HepG2 (cell line): ENCODE results near the gene CCDC74B. TPM values are rescaled to one million over a fixed set of nuclear protein-coding genes. Genes with fewer than 3 reads are reported as not detected.
A peak's percentile ranks its signal among the peaks of the same experiment; 100 is the strongest.

Experiments used
- ATAC-seq: fragments of 200-7000 bp; cut with Tn5 transposase; 3 replicates; pipeline ENCODE4 v1.9.1; 2020; ENCODE audit warnings: mild to moderate bottlenecking, moderate library complexity
- BruUV-seq: library from RNA; stranded (reverse); fragments of 400-500 nt; replicated peaks from 2 replicates; lab custom pipeline; 2021; lab: Mats Ljungman, UMichigan
- CTCF ChIA-PET: fragments of 300-600 bp; formaldehyde crosslinking; extraction: SDS; loops from one replicate; lab custom pipeline; 2021; ENCODE audit warnings: low total read pairs, inconsistent platforms, low intra/inter-chr PET ratio; lab: Yijun Ruan, JAX
- POLR2A ChIA-PET: fragments of 350-600 bp; sonication (Branson Sonifier 250); formaldehyde crosslinking; loops from one replicate; lab custom pipeline; 2020; ENCODE audit warnings: antibody characterized with exemption, inconsistent platforms; lab: Yijun Ruan, JAX
- DNase-seq: peaks from one replicate; pipeline ENCODE4 v3.0.0-alpha.2; 2015; ENCODE audit warnings: low spot score
- FAIRE-seq: peaks from 3 replicates; lab custom pipeline; 2011; peaks lifted over from hg19 to GRCh38; lab: Jason Lieb, UNC
- H2AFZ ChIP-seq: one replicate; pipeline ENCODE4 v1.6.1; 2011; ENCODE audit warnings: low read length, inconsistent platforms
- H3K27ac ChIP-seq: fragments of 300-600 bp; 3 replicates; pipeline ENCODE4 v1.8.0; 2011; ENCODE audit warnings: mixed run types, mild to moderate bottlenecking, mixed read lengths, low read length, inconsistent platforms; ENCODE audit not compliant: insufficient read depth; ENCODE audit errors: extremely low read length
- H3K27me3 ChIP-seq, 2 experiments: fragments of 200-600 bp in 1 of 2; 2 replicates in 1 of 2; 3 replicates in 1 of 2; pipeline versions ENCODE4 v1.6.0 to v1.8.0; 2011; ENCODE audit warnings: low read length in 2 of 2, mild to moderate bottlenecking in 2 of 2, moderate library complexity in 2 of 2, inconsistent platforms in 1 of 2; ENCODE audit not compliant: insufficient read depth in 2 of 2, control insufficient read depth in 1 of 2
- H3K36me3 ChIP-seq, 2 experiments: fragments of 200-600 bp in 1 of 2; replicated peaks in 1 of 2; 2 replicates in 1 of 2; 3 replicates in 1 of 2; pipeline versions ENCODE4 v1.5.1 to v1.8.0; 2011; ENCODE audit warnings: low read length in 2 of 2, inconsistent platforms in 1 of 2; ENCODE audit not compliant: insufficient read depth in 2 of 2, control insufficient read depth in 1 of 2
- H3K4me1 ChIP-seq: 2 replicates; pipeline ENCODE4 v1.5.1; 2012; ENCODE audit warnings: low read length, inconsistent platforms; ENCODE audit not compliant: insufficient read depth
- H3K4me2 ChIP-seq: 2 replicates; pipeline ENCODE4 v1.6.0; 2011; ENCODE audit warnings: low read depth, low read length, inconsistent platforms
- H3K4me3 ChIP-seq, 3 experiments: fragments of 200-600 bp in 1 of 3; sonication (generic), shearing (Covaris generic) in 1 of 3; replicated peaks in 1 of 3; 2 replicates each; pipeline ENCODE4 v1.5.1; 2011 to 2016; ENCODE audit warnings: low read length in 3 of 3, inconsistent platforms in 2 of 3, low read depth in 2 of 3, mild to moderate bottlenecking in 2 of 3, control low read depth in 1 of 3, mixed read lengths in 1 of 3; ENCODE audit not compliant: insufficient read depth in 1 of 3
- H3K79me2 ChIP-seq: one replicate; pipeline ENCODE4 v1.6.1; 2011; ENCODE audit warnings: low read length, inconsistent platforms; ENCODE audit not compliant: insufficient read depth
- H3K9ac ChIP-seq: 2 replicates; pipeline ENCODE4 v1.6.0; 2011; ENCODE audit warnings: mild to moderate bottlenecking, low read depth, low read length, inconsistent platforms; ENCODE audit not compliant: insufficient read depth
- H3K9me3 ChIP-seq: 2 replicates; pipeline ENCODE4 v1.5.1; 2012; ENCODE audit warnings: mild to moderate bottlenecking, low read length
- H4K20me1 ChIP-seq: 2 replicates; pipeline ENCODE4 v1.6.0; 2011; ENCODE audit warnings: inconsistent platforms, mild to moderate bottlenecking, low read length, moderate library complexity; ENCODE audit not compliant: insufficient read depth
- AGO2 ChIP-seq: fragments of 200-400 bp; formaldehyde crosslinking; optimal IDR thresholded peaks from 2 replicates; pipeline ENCODE3; 2017; ENCODE audit warnings: mild to moderate bottlenecking, low read depth, low read length, moderate library complexity
- EZH2 ChIP-seq: conservative IDR thresholded peaks from 2 replicates; pipeline ENCODE4 v1.6.1; 2012; ENCODE audit warnings: mild to moderate bottlenecking, low read depth, low read length, moderate library complexity
- MTF2 ChIP-seq: sonication (generic); formaldehyde crosslinking; IDR thresholded peaks from 2 replicates; pipeline ENCODE4 v1.5.0; 2020; ENCODE audit warnings: missing genetic modification reagents, borderline replicate concordance
- NFIB ChIP-seq: sonication (generic); formaldehyde crosslinking; IDR thresholded peaks from 2 replicates; pipeline ENCODE4 v1.9.0; 2021; ENCODE audit warnings: missing genetic modification reagents, mild to moderate bottlenecking, borderline replicate concordance
- NFYC ChIP-seq: IDR thresholded peaks from 2 replicates; pipeline ENCODE4 v1.6.1; 2016; ENCODE audit warnings: missing genetic modification reagents, missing compliant biosample characterization
- POLR2G ChIP-seq: fragments of 200-400 bp; formaldehyde crosslinking; IDR thresholded peaks from 2 replicates; pipeline ENCODE4 v1.6.1; 2018; ENCODE audit warnings: mild to moderate bottlenecking, low read depth, low read length, moderate library complexity
- REST ChIP-seq, 2 experiments: IDR thresholded peaks; 2 replicates each; pipeline ENCODE4 v1.6.1; 2011 to 2012; ENCODE audit warnings: low read length in 2 of 2, borderline replicate concordance in 1 of 2, low read depth in 1 of 2, mild to moderate bottlenecking in 1 of 2, moderate library complexity in 1 of 2
- ZC3H13 ChIP-seq: sonication (generic); formaldehyde crosslinking; IDR thresholded peaks from 2 replicates; pipeline ENCODE4 v1.8.1; 2023; ENCODE audit warnings: mild to moderate bottlenecking, missing genetic modification reagents, moderate library complexity
- ZNF253 ChIP-seq: sonication (generic); formaldehyde crosslinking; IDR thresholded peaks from 2 replicates; pipeline ENCODE4 v1.8.0; 2022; ENCODE audit warnings: mild to moderate bottlenecking, missing genetic modification reagents, borderline replicate concordance
- ZNF296 ChIP-seq: sonication (generic); formaldehyde crosslinking; conservative IDR thresholded peaks from 2 replicates; pipeline ENCODE4 v1.5.0; 2020; ENCODE audit warnings: mild to moderate bottlenecking, missing genetic modification reagents
- ZNF543 ChIP-seq: sonication (generic); formaldehyde crosslinking; IDR thresholded peaks from 2 replicates; pipeline ENCODE4 v1.4.0; 2020; ENCODE audit warnings: mild to moderate bottlenecking, missing genetic modification reagents
- ZNF646 ChIP-seq: sonication (generic); formaldehyde crosslinking; IDR thresholded peaks from 2 replicates; pipeline ENCODE4 v1.9.0; 2021; ENCODE audit warnings: mild to moderate bottlenecking, missing genetic modification reagents
- ZNF768 ChIP-seq: sonication (generic); formaldehyde crosslinking; IDR thresholded peaks from 2 replicates; pipeline ENCODE4 v1.4.0; 2020; ENCODE audit warnings: missing genetic modification reagents
- WGBS: methylation state at CpG from one replicate; pipeline ENCODE4 v1.1.6; 2017; ENCODE audit warnings: low lambda C conversion rate; 5-methylcytosine and 5-hydroxymethylcytosine counted together
- in situ Hi-C: cut with HindIII; loops from 2 replicates; pipeline ENCODE4 v1.10.0; 2017; ENCODE audit warnings: low pct_unique_long_range_greater_than_20kb; ENCODE audit not compliant: extremely low pct_ligation_motif_present
- intact Hi-C: fragments of 100-400 bp; cut with micrococcal nuclease; formaldehyde crosslinking; loops from one replicate; pipeline ENCODE4 v1.10.0; 2022; ENCODE audit not compliant: unreplicated experiment
- polyA plus RNA-seq, 8 experiments: library from polyadenylated mRNA; depleted of rRNA in 3 of 8; stranded (reverse) in 7 of 8; unstranded in 1 of 8; fragments of >200 nt; fragmentation: Illumina TruSeq in 4 of 8; extraction: Trizol in 4 of 8; gene quantifications; 2 replicates each; pipeline versions ENCODE4 v1.2.1 to v1.2.3, GENCODE V29; 2011 to 2016; ENCODE audit warnings: low read depth in 4 of 8, missing spikeins in 1 of 8, mixed read lengths in 1 of 8; ENCODE audit not compliant: insufficient read depth in 1 of 8
- total RNA-seq, 5 experiments: library from RNA; depleted of rRNA; stranded (reverse); fragments of >200 nt; fragmentation: Illumina TruSeq; extraction: Trizol; gene quantifications; 2 replicates each; pipeline ENCODE4 v1.2.3, GENCODE V29; 2016; ENCODE audit warnings: low read depth in 1 of 5

Gene CCDC74B
- total and polyA plus RNA-seq, 2 of the 13 experiments (the other 11 are each of a cell fraction or from before 2014, with no cell fraction given) = 0.07 to 0.11 TPM

GRCh38 chr2:130150181-130151144 is 5.6 kb upstream of the CCDC74B start:
- no peak for ATAC-seq

More at GRCh38 chr2:130150181-130151144, 5.6 kb upstream of the CCDC74B start:
- no peaks in the 10 kb centered on the region for H4K20me1 ChIP-seq
- no peak overlapping the region for H3K4me3 ChIP-seq
- ChIA-PET POLR2A (no interaction called here), CTCF (no interaction called here)
- H3K9ac ChIP-seq = no peak overlapping the region
- intact Hi-C loops (no loop called here), in situ Hi-C loops (loop anchor here (10.0 kb wide), 1 partner anchor 184 kb away; no protein-coding TSS in a partner anchor)
- H3K4me1 ChIP-seq = no peaks in the 10 kb centered on the region
- 96% methylated on average over 23 of the region's 23 CpGs for WGBS
- H3K36me3 ChIP-seq = peaks cover 10 to 29% of the 10 kb centered on the region in 2 experiments; a peak in 4 of 5 replicates
- H3K4me2 ChIP-seq = no peak overlapping the region
- H3K27ac ChIP-seq = no peak overlapping the region
- H3K9me3 ChIP-seq = no peaks in the 10 kb centered on the region
- no peak for TF ChIP-seq REST (IDR thresholded peaks at IDR 0.05; ENCODE audit: borderline replicate concordance in 1 of 2, low read depth in 1 of 2, low read length in 2 of 2)
- no peak for TF ChIP-seq MTF2
- TF ChIP-seq ZNF296 (CRISPR knock-in tag) = no peak
- peak; percentile 81; the same call in 1 of the 2 replicates for TF ChIP-seq ZC3H13
- peak; percentile 56 for TF ChIP-seq POLR2G
- TF ChIP-seq NFIB (CRISPR knock-in tag) = no peak
- no peak for TF ChIP-seq NFYC (CRISPR knock-in tag)
- TF ChIP-seq ZNF253 (CRISPR knock-in tag) = no peak
- TF ChIP-seq ZNF543 = no peak
- TF ChIP-seq AGO2 = peak; percentile 84
- no peak for TF ChIP-seq ZNF646 (CRISPR knock-in tag)
- peak; percentile 4; the same call in 1 of the 2 replicates for TF ChIP-seq ZNF768 (CRISPR knock-in tag)
- TF ChIP-seq EZH2 = no peak
- no TSS peak for BruUV-seq
- no peaks in the 10 kb centered on the region for H3K27me3 ChIP-seq
- no peak for DNase-seq
- H3K79me2 ChIP-seq = no peaks in the 10 kb centered on the region
- no peak overlapping the region for H2AFZ ChIP-seq
- FAIRE-seq = no peak
